ENCODE measurements around the gene PBX2. TPM values are rescaled to one million over a fixed set of nuclear protein-coding genes. Genes with fewer than 3 reads are reported as not detected.

The PBX2 gene
- total RNA-seq, 1 experiment from 2014 or later: 84.0 TPM

DNA sequence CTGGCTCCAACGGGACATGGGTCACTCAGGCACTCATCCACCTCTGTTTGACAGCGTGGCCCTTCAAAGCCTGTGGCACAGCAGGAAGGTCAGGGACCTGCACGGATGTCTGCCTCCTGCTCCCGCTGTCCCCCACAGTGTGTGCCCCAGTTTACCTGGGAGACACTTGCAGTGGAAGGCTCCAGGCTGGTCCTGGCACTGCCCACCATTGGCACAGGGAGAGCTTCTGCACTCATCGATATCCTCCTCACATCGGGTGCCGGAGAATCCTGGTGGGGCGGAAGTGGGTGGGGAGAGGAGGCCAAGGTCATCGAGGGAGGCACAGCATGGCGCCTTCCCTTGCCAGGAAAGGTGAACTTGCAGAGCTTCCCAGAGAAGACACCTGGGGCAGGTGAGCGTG is 27.0 kb upstream of the PBX2 start:
- intact Hi-C loops (cut with micrococcal nuclease; ENCODE audit: unreplicated experiment): no loop called here
- TF ChIP-seq, protein P1, sequence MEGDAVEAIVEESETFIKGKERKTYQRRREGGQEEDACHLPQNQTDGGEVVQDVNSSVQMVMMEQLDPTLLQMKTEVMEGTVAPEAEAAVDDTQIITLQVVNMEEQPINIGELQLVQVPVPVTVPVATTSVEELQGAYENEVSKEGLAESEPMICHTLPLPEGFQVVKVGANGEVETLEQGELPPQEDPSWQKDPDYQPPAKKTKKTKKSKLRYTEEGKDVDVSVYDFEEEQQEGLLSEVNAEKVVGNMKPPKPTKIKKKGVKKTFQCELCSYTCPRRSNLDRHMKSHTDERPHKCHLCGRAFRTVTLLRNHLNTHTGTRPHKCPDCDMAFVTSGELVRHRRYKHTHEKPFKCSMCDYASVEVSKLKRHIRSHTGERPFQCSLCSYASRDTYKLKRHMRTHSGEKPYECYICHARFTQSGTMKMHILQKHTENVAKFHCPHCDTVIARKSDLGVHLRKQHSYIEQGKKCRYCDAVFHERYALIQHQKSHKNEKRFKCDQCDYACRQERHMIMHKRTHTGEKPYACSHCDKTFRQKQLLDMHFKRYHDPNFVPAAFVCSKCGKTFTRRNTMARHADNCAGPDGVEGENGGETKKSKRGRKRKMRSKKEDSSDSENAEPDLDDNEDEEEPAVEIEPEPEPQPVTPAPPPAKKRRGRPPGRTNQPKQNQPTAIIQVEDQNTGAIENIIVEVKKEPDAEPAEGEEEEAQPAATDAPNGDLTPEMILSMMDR (conservative IDR thresholded peaks at IDR 0.05; ENCODE audit: low read depth, low read length): no peak
- TF ChIP-seq EZH2 (IDR thresholded peaks at IDR 0.05; ENCODE audit: borderline replicate concordance, low read depth, low read length, poor library complexity, severe bottlenecking): no peak
- no peaks in the 10 kb centered on the region for H3K27me3 ChIP-seq (replicated peaks; ENCODE audit: insufficient read depth, low read depth, low read length, poor library complexity)
- H3K4me1 ChIP-seq (ENCODE audit: insufficient read depth, low read length, poor library complexity, severe bottlenecking): no peaks in the 10 kb centered on the region
- POLR2A ChIA-PET (ENCODE audit: low non-redundant PET): no interaction called here
- H3K36me3 ChIP-seq (ENCODE audit: insufficient read depth, low read length, poor library complexity, severe bottlenecking): no peaks in the 10 kb centered on the region
- H3K27ac ChIP-seq (ENCODE audit: low read depth, low read length, poor library complexity, severe bottlenecking): no peak overlapping the region
- BruUV-seq (replicated peaks): no TSS peak
- no peak for DNase-seq (ENCODE audit: low spot score)
- no peaks in the 10 kb centered on the region for H3K9me3 ChIP-seq (ENCODE audit: low read depth, low read length, poor library complexity, severe bottlenecking)
- no peak overlapping the region for H3K4me3 ChIP-seq (ENCODE audit: low read depth, low read length, poor library complexity, severe bottlenecking)
- CTCF ChIA-PET: no interaction called here

DNA sequence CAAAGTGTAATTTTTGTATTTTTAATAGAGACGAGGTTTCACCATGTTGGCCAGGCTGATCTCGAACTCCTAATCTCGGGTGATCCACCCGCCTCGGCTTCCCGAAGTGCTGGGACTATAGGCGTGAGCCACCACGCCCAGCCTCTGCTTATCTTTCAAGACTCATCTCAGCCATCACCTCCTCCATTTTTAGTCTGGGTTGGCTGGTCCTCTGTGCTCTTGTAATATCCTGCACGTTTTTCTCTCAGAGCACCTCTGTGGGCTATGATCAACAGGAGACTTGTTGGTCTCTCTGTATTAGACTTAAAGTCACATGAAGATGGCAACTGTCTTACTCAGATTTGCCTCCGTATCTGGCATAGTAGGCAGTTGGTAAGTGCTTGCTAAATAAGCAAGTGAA is 26.3 kb upstream of the PBX2 start:
- DNase-seq (ENCODE audit: low spot score): no peak
- ChIA-PET POLR2A (ENCODE audit: low non-redundant PET) (no interaction called here), CTCF (interaction anchor here (0.7 kb wide), 1 partner anchor 16 kb away, joined by 12 read pairs; no protein-coding TSS in a partner anchor)
- no TSS peak for BruUV-seq (replicated peaks)
- Histone ChIP-seq H3K36me3 (ENCODE audit: insufficient read depth, low read length, poor library complexity, severe bottlenecking) (no peaks in the 10 kb centered on the region), H3K27me3 (replicated peaks; ENCODE audit: insufficient read depth, low read depth, low read length, poor library complexity) (no peaks in the 10 kb centered on the region), H3K9me3 (ENCODE audit: low read depth, low read length, poor library complexity, severe bottlenecking) (no peaks in the 10 kb centered on the region), H3K27ac (ENCODE audit: low read depth, low read length, poor library complexity, severe bottlenecking) (no peak overlapping the region), H3K4me1 (ENCODE audit: insufficient read depth, low read length, poor library complexity, severe bottlenecking) (no peaks in the 10 kb centered on the region), H3K4me3 (ENCODE audit: low read depth, low read length, poor library complexity, severe bottlenecking) (no peak overlapping the region)
- intact Hi-C loops (cut with micrococcal nuclease; ENCODE audit: unreplicated experiment): no loop called here
- no peak for TF ChIP-seq EZH2 (IDR thresholded peaks at IDR 0.05; ENCODE audit: borderline replicate concordance, low read depth, low read length, poor library complexity, severe bottlenecking)

DNA sequence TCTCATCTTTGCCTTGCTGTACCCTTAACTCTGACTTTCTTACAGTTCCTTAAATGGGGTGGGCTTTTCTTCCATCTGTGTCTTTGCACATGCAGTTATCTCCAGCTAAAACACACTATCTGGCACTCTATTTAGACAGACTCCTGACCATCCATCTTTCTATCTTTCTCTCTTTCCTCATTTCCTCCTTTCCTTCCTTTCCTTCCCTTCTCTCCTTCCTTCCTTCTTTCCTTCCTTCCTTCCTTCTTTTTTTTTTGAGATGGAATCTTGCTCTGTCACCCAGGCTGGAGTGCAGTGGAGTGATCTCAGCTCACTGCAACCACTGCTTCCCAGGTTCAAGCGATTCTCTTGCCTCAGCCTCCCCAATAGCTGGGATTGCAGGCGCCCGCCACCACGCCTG is 25.6 kb upstream of the PBX2 start:
- no peak for DNase-seq (ENCODE audit: low spot score)
- Histone ChIP-seq H3K27ac (ENCODE audit: low read depth, low read length, poor library complexity, severe bottlenecking) (no peak overlapping the region), H3K4me3 (ENCODE audit: low read depth, low read length, poor library complexity, severe bottlenecking) (no peak overlapping the region), H3K9me3 (ENCODE audit: low read depth, low read length, poor library complexity, severe bottlenecking) (no peaks in the 10 kb centered on the region), H3K4me1 (ENCODE audit: insufficient read depth, low read length, poor library complexity, severe bottlenecking) (no peaks in the 10 kb centered on the region), H3K27me3 (replicated peaks; ENCODE audit: insufficient read depth, low read depth, low read length, poor library complexity) (no peaks in the 10 kb centered on the region), H3K36me3 (ENCODE audit: insufficient read depth, low read length, poor library complexity, severe bottlenecking) (no peaks in the 10 kb centered on the region)
- BruUV-seq (replicated peaks): no TSS peak
- ChIA-PET CTCF (interaction anchor here (0.7 kb wide), 1 partner anchor 17 kb away, joined by 12 read pairs; no protein-coding TSS in a partner anchor), POLR2A (ENCODE audit: low non-redundant PET) (interaction anchor here (0.5 kb wide), 1 partner anchor 27 kb away, joined by 3 read pairs; no protein-coding TSS in a partner anchor)
- intact Hi-C loops (cut with micrococcal nuclease; ENCODE audit: unreplicated experiment): no loop called here
- TF ChIP-seq EZH2 (IDR thresholded peaks at IDR 0.05; ENCODE audit: borderline replicate concordance, low read depth, low read length, poor library complexity, severe bottlenecking): no peak
- TF ChIP-seq, protein P1 (conservative IDR thresholded peaks at IDR 0.05; ENCODE audit: low read depth, low read length): no peak

DNA sequence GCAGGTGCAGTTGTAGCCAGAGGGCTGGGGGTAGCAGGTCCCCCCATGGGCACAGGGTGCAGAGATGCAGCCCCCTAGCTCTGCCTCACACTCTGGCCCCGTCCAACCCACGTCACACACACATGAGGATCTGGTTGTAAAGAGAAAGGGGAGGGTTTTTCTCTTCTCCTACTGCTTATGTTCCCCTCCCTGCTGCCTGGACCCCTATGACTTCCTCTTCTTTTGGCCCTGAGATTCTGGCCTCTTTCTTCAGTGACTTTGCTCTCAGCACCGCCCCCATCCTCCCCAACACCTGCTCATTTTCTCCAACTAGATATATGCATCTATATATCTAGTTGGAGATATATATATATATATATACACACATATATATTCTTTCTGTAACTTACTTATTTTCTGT is 24.1 kb upstream of the PBX2 start:
- BruUV-seq (replicated peaks): no TSS peak
- H3K27ac ChIP-seq (ENCODE audit: low read depth, low read length, poor library complexity, severe bottlenecking): no peak overlapping the region
- H3K27me3 ChIP-seq (replicated peaks; ENCODE audit: insufficient read depth, low read depth, low read length, poor library complexity): no peaks in the 10 kb centered on the region
- no peak for DNase-seq (ENCODE audit: low spot score)
- no peaks in the 10 kb centered on the region for H3K36me3 ChIP-seq (ENCODE audit: insufficient read depth, low read length, poor library complexity, severe bottlenecking)
- no peak overlapping the region for H3K4me3 ChIP-seq (ENCODE audit: low read depth, low read length, poor library complexity, severe bottlenecking)
- POLR2A ChIA-PET (ENCODE audit: low non-redundant PET): no interaction called here
- intact Hi-C loops (cut with micrococcal nuclease; ENCODE audit: unreplicated experiment): no loop called here
- no peaks in the 10 kb centered on the region for H3K9me3 ChIP-seq (ENCODE audit: low read depth, low read length, poor library complexity, severe bottlenecking)
- no peaks in the 10 kb centered on the region for H3K4me1 ChIP-seq (ENCODE audit: insufficient read depth, low read length, poor library complexity, severe bottlenecking)
- CTCF ChIA-PET: no interaction called here
- TF ChIP-seq, protein P1 (conservative IDR thresholded peaks at IDR 0.05; ENCODE audit: low read depth, low read length): no peak
- TF ChIP-seq EZH2 (IDR thresholded peaks at IDR 0.05; ENCODE audit: borderline replicate concordance, low read depth, low read length, poor library complexity, severe bottlenecking): no peak

All from A673 (cell line).